SH-SY5Y (cell line): ENCODE results near the gene IKZF2.

ENCODE experiments used
- GATA2 ChIP-seq: IDR thresholded peaks from 2 replicates; pipeline ENCODE4 v1.6.1; 2011; ENCODE audit warnings: mild to moderate bottlenecking, low read depth, low read length
- GATA3 ChIP-seq: IDR thresholded peaks from 2 replicates; pipeline ENCODE4 v1.6.1; 2011; ENCODE audit warnings: low read depth, mild to moderate bottlenecking, low read length, moderate library complexity

DNA sequence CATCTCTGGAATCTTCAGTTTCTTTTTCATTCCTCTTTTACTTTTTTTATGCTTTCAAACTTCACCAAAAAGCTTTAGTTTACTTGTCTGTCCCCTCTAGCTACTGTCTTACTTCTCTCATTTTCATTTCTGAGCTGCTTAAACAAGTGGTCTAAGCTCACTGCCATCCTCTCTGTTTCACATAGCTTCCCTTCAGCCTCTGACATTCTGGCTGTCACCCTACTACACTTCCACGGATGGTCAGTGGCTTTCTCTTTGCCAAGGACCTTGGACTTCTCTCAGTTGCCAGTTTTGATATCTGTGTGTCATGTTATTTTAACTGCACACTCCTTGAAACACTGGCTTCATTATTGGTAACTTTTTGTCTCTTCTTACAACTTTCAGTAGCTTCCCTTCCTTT, 176.1 kb downstream of the IKZF2 start:
- TF ChIP-seq GATA3 = no peak
- no peak for TF ChIP-seq GATA2
